HepG2 (cell line): ENCODE data around the gene COQ8B.

Experiments
- AFF4 ChIP-seq: sonication (generic); formaldehyde crosslinking; IDR thresholded peaks from 2 replicates; pipeline ENCODE4 v1.4.0; 2020; ENCODE audit warnings: missing genetic modification reagents
- ESRRA ChIP-seq: sonication (generic); formaldehyde crosslinking; IDR thresholded peaks from 2 replicates; pipeline ENCODE4 v1.5.1; 2020; ENCODE audit warnings: mild to moderate bottlenecking, low read depth, missing genetic modification reagents
- EZH2 ChIP-seq: conservative IDR thresholded peaks from 2 replicates; pipeline ENCODE4 v1.6.1; 2012; ENCODE audit warnings: mild to moderate bottlenecking, low read depth, low read length, moderate library complexity
- HMGXB4 ChIP-seq, 2 experiments: sonication (generic) in 1 of 2; formaldehyde crosslinking in 1 of 2; IDR thresholded peaks; 2 replicates each; pipeline versions ENCODE4 v1.4.0 to v1.6.1; 2018 to 2020; ENCODE audit warnings: missing genetic modification reagents in 2 of 2, borderline replicate concordance in 1 of 2, low read depth in 1 of 2, mild to moderate bottlenecking in 1 of 2, missing biosample characterization in 1 of 2
- MXD4 ChIP-seq: IDR thresholded peaks from 2 replicates; pipeline ENCODE4 v1.6.1; 2016; ENCODE audit warnings: mild to moderate bottlenecking, missing biosample characterization, missing genetic modification reagents
- TF ChIP-seq, protein P1 (sequence below): sonication (generic); formaldehyde crosslinking; IDR thresholded peaks from 2 replicates; pipeline ENCODE4 v1.4.0; 2020; ENCODE audit warnings: missing genetic modification reagents, low read depth, mild to moderate bottlenecking, borderline replicate concordance

DNA sequence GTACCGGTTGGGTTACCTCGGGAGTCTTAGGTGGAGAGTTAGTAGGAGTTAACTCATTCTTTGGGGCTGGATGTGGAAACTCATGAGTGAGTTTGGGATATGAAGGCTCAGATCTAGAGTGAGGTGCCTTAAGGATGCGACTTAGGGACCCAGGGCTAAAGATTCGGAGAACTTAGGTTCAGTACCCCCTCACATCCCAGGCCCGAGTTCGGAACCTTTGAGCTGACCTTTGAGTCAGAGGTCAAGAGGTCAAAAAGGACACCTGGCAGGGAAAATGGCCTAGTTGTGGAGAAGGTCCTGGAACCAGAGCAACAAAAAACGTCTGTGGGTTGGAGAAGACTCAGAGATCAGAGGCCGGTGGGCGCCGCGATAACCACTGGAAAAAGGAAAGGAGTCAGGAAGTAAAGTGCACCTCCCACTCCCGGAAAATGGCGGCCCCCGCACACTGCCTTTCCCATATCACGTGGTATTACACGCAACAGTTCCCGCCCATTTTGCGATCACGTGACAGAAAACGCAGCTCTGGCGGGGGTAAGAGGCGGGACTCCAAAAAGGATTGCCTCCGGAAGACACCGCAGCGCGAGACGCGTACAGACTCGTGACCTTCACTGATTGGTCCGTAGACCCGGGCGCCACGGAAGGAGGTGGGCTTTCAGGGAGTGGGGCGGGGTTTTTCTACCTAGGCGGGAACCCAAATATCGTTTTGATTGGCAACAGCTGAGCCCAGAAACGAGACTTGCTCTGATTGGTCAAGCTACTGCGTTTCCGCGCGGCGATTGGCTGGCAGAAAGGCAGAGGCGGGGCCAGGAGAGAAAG, 33.6 kb upstream of the COQ8B start, which contains the start of gene ACTMAP:
- no peak for TF ChIP-seq AFF4 (CRISPR knock-in tag)
- peak in 1 of 2 experiments; percentile 54; a peak in 1 of 4 replicates for TF ChIP-seq HMGXB4 (CRISPR knock-in tag; IDR thresholded peaks at IDR 0.05; ENCODE audit: borderline replicate concordance in 1 of 2, low read depth in 1 of 2)
- TF ChIP-seq MXD4 = peak; percentile 77; the same call in 1 of the 2 replicates
- TF ChIP-seq, protein P1, sequence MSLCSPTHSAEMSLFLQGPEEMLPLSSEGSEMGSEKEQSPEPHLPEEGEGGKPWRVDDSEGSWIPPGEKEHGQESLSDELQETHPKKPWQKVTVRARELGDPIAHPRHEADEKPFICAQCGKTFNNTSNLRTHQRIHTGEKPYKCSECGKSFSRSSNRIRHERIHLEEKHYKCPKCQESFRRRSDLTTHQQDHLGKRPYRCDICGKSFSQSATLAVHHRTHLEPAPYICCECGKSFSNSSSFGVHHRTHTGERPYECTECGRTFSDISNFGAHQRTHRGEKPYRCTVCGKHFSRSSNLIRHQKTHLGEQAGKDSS (CRISPR knock-in tag) = no peak
- no peak for TF ChIP-seq EZH2
- TF ChIP-seq ESRRA (CRISPR knock-in tag) = peak; percentile 93
